Neural progenitor cell (in vitro differentiated cells): ENCODE measurements around the gene CCL18. TPM values are rescaled to one million over a fixed set of nuclear protein-coding genes. Genes with fewer than 3 reads are reported as not detected.
"Not testable (repeated sequence)": the region's sequence is repeated elsewhere in the genome, so short reads cannot be mapped to it uniquely, and the experiment has no call there.

Experiments used
- DNase-seq: peaks from one replicate; pipeline ENCODE4 v3.0.0-alpha.2; 2016; ENCODE audit warnings: low spot score
- H2AFZ ChIP-seq: fragments of 200-600 bp; sonication (generic); replicated peaks from 2 replicates; pipeline ENCODE4 v1.6.1; 2016; ENCODE audit warnings: antibody characterized with exemption
- H3F3A ChIP-seq: fragments of 200-600 bp; sonication (generic); 2 replicates; pipeline ENCODE4 v1.6.1; 2016; ENCODE audit warnings: antibody characterized with exemption, low read depth
- H3K27ac ChIP-seq: fragments of 200-600 bp; sonication (generic); 2 replicates; pipeline ENCODE4 v1.5.1; 2016; ENCODE audit warnings: mild to moderate bottlenecking
- H3K27me3 ChIP-seq: fragments of 200-600 bp; sonication (generic); 2 replicates; pipeline ENCODE4 v1.6.1; 2016; ENCODE audit warnings: mild to moderate bottlenecking, moderate library complexity
- H3K36me3 ChIP-seq: fragments of 200-600 bp; sonication (generic); 2 replicates; pipeline ENCODE4 v1.5.1; 2016
- H3K4me1 ChIP-seq: fragments of 200-600 bp; sonication (generic); 2 replicates; pipeline ENCODE4 v1.6.1; 2016; ENCODE audit warnings: mixed run types
- H3K4me2 ChIP-seq: fragments of 200-600 bp; sonication (generic); 2 replicates; pipeline ENCODE4 v1.6.1; 2016
- H3K4me3 ChIP-seq: fragments of 200-600 bp; sonication (generic); 2 replicates; pipeline ENCODE4 v1.5.1; 2016
- H3K79me2 ChIP-seq: fragments of 200-600 bp; sonication (generic); 2 replicates; pipeline ENCODE4 v1.6.1; 2016; ENCODE audit warnings: low read depth
- H3K9ac ChIP-seq: fragments of 200-600 bp; sonication (generic); 2 replicates; pipeline ENCODE4 v1.6.1; 2016
- H3K9me3 ChIP-seq: fragments of 200-600 bp; sonication (generic); 2 replicates; pipeline ENCODE4 v1.5.1; 2016; ENCODE audit warnings: low read depth
- H4K20me1 ChIP-seq: fragments of 200-600 bp; sonication (generic); 2 replicates; pipeline ENCODE4 v1.6.1; 2016; ENCODE audit warnings: low read depth
- H3K27ac Mint-ChIP-seq: 3 replicates; pipeline ENCODE4 v1.8.0; 2021; ENCODE audit warnings: mixed read lengths
- H3K27me3 Mint-ChIP-seq: 2 replicates; pipeline ENCODE4 v1.8.0; 2022; ENCODE audit warnings: low read depth, mild to moderate bottlenecking, inconsistent platforms, moderate library complexity, mixed read lengths; ENCODE audit not compliant: insufficient read depth
- H3K36me3 Mint-ChIP-seq: 3 replicates; pipeline ENCODE4 v1.8.0; 2021; ENCODE audit warnings: mixed read lengths
- H3K4me1 Mint-ChIP-seq: 3 replicates; pipeline ENCODE4 v1.8.0; 2021; ENCODE audit warnings: mixed read lengths
- H3K4me3 Mint-ChIP-seq: 3 replicates; pipeline ENCODE4 v1.8.0; 2021; ENCODE audit warnings: mild to moderate bottlenecking, moderate library complexity, mixed read lengths
- H3K9me3 Mint-ChIP-seq: 3 replicates; pipeline ENCODE4 v1.8.0; 2020; ENCODE audit warnings: mixed read lengths
- EZH2 ChIP-seq: fragments of 200-600 bp; sonication (generic); IDR thresholded peaks from 2 replicates; pipeline ENCODE4 v1.6.1; 2017; ENCODE audit warnings: antibody characterized with exemption, mild to moderate bottlenecking, moderate library complexity
- EZH2phosphoT487 ChIP-seq: fragments of 200-600 bp; sonication (generic); IDR thresholded peaks from 2 replicates; pipeline ENCODE4 v1.6.1; 2017; ENCODE audit warnings: antibody characterized with exemption
- total RNA-seq: library from RNA; depleted of rRNA; stranded (reverse); fragments of >200 nt; gene quantifications from 2 replicates; pipeline ENCODE4 v1.2.3, GENCODE V29; 2015; ENCODE audit warnings: low replicate concordance
- TF ChIP-seq, protein P1 (sequence below): fragments of 200-600 bp; sonication (generic); IDR thresholded peaks from 2 replicates; pipeline ENCODE4 v1.5.1; 2017; ENCODE audit warnings: antibody characterized with exemption, mild to moderate bottlenecking

Gene CCL18
- total RNA-seq, 1 donor from 2014 or later = not detected

DNA sequence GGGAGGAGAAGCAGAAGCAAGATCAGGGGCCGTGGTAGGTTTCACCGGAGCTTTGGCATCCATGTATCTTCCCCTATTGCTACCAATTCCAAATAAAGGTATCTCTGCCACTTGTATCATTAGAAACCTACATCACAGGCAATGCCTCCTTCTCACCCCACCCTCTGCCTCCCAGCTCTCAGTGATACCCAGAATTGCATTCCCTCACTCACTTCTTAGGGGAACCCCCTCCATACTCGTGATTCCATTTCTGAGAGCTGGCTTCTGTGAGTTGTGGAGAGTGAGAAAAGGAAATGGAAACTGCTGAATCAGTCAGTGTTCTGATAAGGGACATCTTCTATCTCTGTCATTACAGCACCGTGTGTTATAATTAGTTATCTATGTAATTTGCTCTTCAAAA lies 28.2 kb downstream of the CCL18 start:
- H3K4me1 Mint-ChIP-seq = peaks cover 7% of the 10 kb centered on the region
- no peak overlapping the region for H3K4me3 Mint-ChIP-seq
- H3K9me3 Mint-ChIP-seq = no peaks in the 10 kb centered on the region

DNA sequence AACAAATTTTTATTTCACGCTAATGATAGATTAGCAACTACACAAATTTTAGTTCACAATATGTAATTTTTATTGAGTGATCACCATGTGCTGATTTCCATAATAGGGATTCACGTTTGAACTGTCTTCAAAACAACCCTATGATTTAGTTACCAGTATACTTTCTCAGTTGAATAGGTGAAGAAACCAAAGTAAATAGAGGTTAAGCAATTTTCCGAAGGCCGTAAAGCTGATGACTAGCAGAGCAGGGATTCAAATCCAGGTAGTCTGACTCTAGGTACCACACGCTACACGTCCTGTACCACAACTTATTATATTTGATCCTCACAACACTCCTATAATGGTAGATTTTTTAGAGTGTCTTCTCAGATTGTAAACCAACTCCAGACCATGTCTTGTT lies 28.6 kb downstream of the CCL18 start:
- H3K27me3 ChIP-seq, H3K4me2 ChIP-seq, H3K27me3 Mint-ChIP-seq, H3K9me3 ChIP-seq, H3K9ac ChIP-seq, H3K36me3 Mint-ChIP-seq, H2AFZ ChIP-seq, H3K9me3 Mint-ChIP-seq, H3K4me3 ChIP-seq, H3K4me1 ChIP-seq, H3K27ac ChIP-seq, H4K20me1 ChIP-seq, H3F3A ChIP-seq, H3K4me1 Mint-ChIP-seq, H3K36me3 ChIP-seq, H3K4me3 Mint-ChIP-seq, H3K79me2 ChIP-seq, DNase-seq, H3K27ac Mint-ChIP-seq: not testable (repeated sequence)

More for the DNA sequence above, 28.2 kb downstream of the CCL18 start:
- Histone ChIP-seq H3K9ac (no peak overlapping the region), H2AFZ (no peak overlapping the region), H3K4me3 (no peak overlapping the region), H3K79me2 (no peaks in the 10 kb centered on the region), H3K9me3 (no peaks in the 10 kb centered on the region), H3F3A (no peaks in the 10 kb centered on the region), H3K4me1 (no peaks in the 10 kb centered on the region), H3K36me3 (no peaks in the 10 kb centered on the region), H3K27ac (no peak overlapping the region), H4K20me1 (no peaks in the 10 kb centered on the region), H3K27me3 (no peaks in the 10 kb centered on the region), H3K4me2 (no peak overlapping the region)
- Mint-ChIP-seq H3K27me3 (peaks cover 8% of the 10 kb centered on the region), H3K27ac (no peak overlapping the region), H3K36me3 (no peaks in the 10 kb centered on the region)
- no peak for DNase-seq
- TF ChIP-seq EZH2 = no peak
- TF ChIP-seq, protein P1, sequence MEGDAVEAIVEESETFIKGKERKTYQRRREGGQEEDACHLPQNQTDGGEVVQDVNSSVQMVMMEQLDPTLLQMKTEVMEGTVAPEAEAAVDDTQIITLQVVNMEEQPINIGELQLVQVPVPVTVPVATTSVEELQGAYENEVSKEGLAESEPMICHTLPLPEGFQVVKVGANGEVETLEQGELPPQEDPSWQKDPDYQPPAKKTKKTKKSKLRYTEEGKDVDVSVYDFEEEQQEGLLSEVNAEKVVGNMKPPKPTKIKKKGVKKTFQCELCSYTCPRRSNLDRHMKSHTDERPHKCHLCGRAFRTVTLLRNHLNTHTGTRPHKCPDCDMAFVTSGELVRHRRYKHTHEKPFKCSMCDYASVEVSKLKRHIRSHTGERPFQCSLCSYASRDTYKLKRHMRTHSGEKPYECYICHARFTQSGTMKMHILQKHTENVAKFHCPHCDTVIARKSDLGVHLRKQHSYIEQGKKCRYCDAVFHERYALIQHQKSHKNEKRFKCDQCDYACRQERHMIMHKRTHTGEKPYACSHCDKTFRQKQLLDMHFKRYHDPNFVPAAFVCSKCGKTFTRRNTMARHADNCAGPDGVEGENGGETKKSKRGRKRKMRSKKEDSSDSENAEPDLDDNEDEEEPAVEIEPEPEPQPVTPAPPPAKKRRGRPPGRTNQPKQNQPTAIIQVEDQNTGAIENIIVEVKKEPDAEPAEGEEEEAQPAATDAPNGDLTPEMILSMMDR = no peak
- no peak for TF ChIP-seq EZH2phosphoT487

DNA sequence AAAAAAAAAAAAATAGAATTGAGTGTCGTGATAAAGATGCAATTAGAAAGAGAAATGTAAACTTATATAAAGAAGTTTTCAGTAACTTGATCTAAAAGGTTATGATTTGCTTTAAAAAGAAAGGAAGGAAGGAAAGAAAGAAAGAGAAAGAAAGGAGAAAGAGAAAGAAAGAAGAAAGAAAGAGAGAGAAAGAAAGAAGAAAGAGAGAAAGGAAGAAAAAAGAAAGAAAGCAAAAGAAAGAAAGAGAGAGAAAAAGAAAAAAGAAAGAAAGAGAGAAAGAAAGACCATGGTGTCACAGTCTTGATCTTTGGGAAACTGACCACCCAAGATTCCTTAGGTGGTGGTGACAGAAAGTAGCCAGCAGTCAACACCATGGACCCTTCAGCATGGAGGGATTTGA lies 30.2 kb downstream of the CCL18 start:
- Mint-ChIP-seq H3K36me3 (no peaks in the 10 kb centered on the region), H3K4me1 (peaks cover 5% of the 10 kb centered on the region), H3K27me3 (peaks cover 5% of the 10 kb centered on the region), H3K9me3 (no peaks in the 10 kb centered on the region), H3K4me3 (no peak overlapping the region), H3K27ac (no peak overlapping the region)
- Histone ChIP-seq H3K4me2 (no peak overlapping the region), H3K9me3 (no peaks in the 10 kb centered on the region), H3K27me3 (no peaks in the 10 kb centered on the region), H3K4me3 (no peak overlapping the region), H3K27ac (no peak overlapping the region), H2AFZ (no peak overlapping the region), H4K20me1 (no peaks in the 10 kb centered on the region), H3K9ac (no peak overlapping the region), H3F3A (no peaks in the 10 kb centered on the region), H3K36me3 (no peaks in the 10 kb centered on the region), H3K4me1 (no peaks in the 10 kb centered on the region), H3K79me2 (no peaks in the 10 kb centered on the region)
- DNase-seq = no peak
- TF ChIP-seq EZH2phosphoT487 = no peak
- TF ChIP-seq, protein P1 = no peak
- no peak for TF ChIP-seq EZH2

DNA sequence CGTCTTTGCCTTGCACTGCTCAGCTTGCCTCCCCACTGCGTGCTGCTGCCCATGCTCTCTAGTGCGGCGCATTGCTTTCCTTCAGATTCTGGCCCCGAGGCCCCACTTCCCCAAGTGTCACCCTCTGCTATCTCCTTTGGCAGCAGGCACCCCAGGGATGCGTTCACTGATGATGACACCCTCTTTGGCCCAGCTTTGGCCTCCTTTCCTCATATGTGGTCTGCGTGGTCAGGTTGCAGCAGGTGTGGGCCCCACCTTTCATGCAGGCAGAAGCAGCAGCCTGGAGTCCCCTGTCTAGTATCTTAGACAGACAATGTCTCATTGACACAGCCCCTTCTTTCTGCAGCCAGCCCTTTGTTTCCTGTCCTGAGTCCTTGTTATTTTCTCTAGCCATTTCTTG lies 30.7 kb downstream of the CCL18 start:
- H3K79me2 ChIP-seq = no peaks in the 10 kb centered on the region
- H3K27me3 Mint-ChIP-seq = peaks cover 5% of the 10 kb centered on the region
- H3K27ac Mint-ChIP-seq = no peak overlapping the region
- no peak for DNase-seq
- H2AFZ ChIP-seq = no peak overlapping the region
- H3K4me3 ChIP-seq = no peak overlapping the region
- no peak overlapping the region for H3K9ac ChIP-seq
- H3F3A ChIP-seq = no peaks in the 10 kb centered on the region
- H3K27me3 ChIP-seq = no peaks in the 10 kb centered on the region
- H3K9me3 Mint-ChIP-seq = no peaks in the 10 kb centered on the region
- H3K27ac ChIP-seq = no peak overlapping the region
- H4K20me1 ChIP-seq = no peaks in the 10 kb centered on the region
- no peaks in the 10 kb centered on the region for H3K36me3 Mint-ChIP-seq
- no peak overlapping the region for H3K4me3 Mint-ChIP-seq
- TF ChIP-seq EZH2 (no peak), EZH2phosphoT487 (no peak)
- TF ChIP-seq, protein P1 = no peak
- peaks cover 3% of the 10 kb centered on the region for H3K4me1 Mint-ChIP-seq
- H3K4me2 ChIP-seq = no peak overlapping the region
- H3K9me3 ChIP-seq = no peaks in the 10 kb centered on the region
- H3K36me3 ChIP-seq = no peaks in the 10 kb centered on the region
- H3K4me1 ChIP-seq = no peaks in the 10 kb centered on the region
